Melanocyte of skin (primary cell): ENCODE results near the gene GARRE1. TPM values are rescaled to one million over a fixed set of nuclear protein-coding genes. Genes with fewer than 3 reads are reported as not detected.

Source experiments
- total RNA-seq, 2 donors: library from RNA; depleted of rRNA; stranded (reverse); fragments of >200 nt; gene quantifications; 2 replicates each; pipeline ENCODE4 v1.2.3, GENCODE V29; 2012

GARRE1 gene, protein sequence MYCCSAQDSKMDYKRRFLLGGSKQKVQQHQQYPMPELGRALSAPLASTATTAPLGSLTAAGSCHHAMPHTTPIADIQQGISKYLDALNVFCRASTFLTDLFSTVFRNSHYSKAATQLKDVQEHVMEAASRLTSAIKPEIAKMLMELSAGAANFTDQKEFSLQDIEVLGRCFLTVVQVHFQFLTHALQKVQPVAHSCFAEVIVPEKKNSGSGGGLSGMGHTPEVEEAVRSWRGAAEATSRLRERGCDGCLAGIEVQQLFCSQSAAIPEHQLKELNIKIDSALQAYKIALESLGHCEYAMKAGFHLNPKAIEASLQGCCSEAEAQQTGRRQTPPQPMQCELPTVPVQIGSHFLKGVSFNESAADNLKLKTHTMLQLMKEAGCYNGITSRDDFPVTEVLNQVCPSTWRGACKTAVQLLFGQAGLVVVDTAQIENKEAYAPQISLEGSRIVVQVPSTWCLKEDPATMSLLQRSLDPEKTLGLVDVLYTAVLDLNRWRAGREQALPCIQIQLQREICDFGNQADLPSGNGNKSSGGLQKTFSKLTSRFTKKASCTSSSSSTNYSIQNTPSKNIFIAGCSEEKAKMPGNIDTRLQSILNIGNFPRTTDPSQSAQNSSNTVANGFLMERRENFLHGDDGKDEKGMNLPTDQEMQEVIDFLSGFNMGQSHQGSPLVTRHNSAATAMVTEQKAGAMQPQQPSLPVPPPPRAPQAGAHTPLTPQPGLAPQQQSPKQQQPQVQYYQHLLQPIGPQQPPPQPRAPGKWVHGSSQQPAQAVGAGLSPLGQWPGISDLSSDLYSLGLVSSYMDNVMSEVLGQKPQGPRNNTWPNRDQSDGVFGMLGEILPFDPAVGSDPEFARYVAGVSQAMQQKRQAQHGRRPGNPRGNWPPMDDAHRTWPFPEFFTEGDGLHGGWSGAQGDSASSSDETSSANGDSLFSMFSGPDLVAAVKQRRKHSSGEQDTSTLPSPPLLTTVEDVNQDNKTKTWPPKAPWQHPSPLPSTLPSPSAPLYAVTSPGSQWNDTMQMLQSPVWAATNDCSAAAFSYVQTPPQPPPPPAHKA (N-terminal part only)
- total RNA-seq: 10 to 100 TPM in 1 of 2 donors, 1 to 10 TPM in 1; 8.0 to 14.1 TPM

DNA sequence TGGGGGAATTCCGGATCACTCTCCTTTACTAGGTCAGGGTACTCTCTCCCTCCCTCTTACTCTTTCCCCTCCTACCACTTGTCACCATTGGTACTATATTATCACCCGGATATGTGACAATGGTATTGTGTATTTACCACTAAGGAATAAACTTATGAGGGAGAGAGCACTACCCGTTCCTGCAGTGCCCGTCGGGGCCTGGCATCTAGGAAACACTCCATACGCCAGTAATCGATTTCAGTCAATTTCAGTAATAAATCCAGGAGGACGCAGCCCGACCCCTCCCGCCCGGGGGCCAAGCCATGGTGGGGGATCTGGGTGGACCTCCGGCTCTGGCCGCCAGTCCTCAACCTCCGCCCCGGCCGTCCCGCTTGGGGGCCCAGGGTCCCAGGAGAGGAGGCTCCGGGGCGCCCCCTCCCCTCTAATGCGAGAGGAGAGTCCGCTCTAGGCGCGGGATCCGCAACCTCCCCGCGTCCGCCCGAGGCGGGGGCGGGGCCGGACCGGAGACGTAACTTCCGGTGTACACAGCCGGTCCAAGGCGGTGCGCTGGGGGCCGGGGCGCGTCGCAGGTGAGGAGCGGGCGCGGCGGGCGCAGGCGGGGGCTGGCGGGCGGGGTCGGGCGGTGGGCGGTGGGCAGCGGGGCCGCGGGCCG lies at the start of gene GARRE1:
GARRE1 (plus strand) TSS at position 509 of the 652 bp plus-strand sequence. CDS start 45,920 bp downstream, outside the sequence.

Other genes with a start within 250 kb of the GARRE1 start
- gene LSM14A, start 82.0 kb upstream of the GARRE1 start, total RNA-seq: 10 to 100 TPM; 43.7 to 60.9 TPM
- gene GPI, start 110.6 kb downstream of the GARRE1 start, total RNA-seq: 100 to 1,000 TPM; 186 to 245 TPM
- gene PDCD2L, start 149.8 kb downstream of the GARRE1 start, total RNA-seq: 10 to 100 TPM; 10.7 to 20.3 TPM
- gene UBA2, start 173.8 kb downstream of the GARRE1 start, total RNA-seq: 100 to 1,000 TPM in 1 of 2 donors, 10 to 100 TPM in 1; 99.1 to 131 TPM
- 1 to 10 TPM; 5.9 to 9.3 TPM for gene WTIP, start 227.2 kb downstream of the GARRE1 start, total RNA-seq